ENCODE results near the gene POFUT2. TPM values are rescaled to one million over a fixed set of nuclear protein-coding genes. Genes with fewer than 3 reads are reported as not detected.

The POFUT2 gene
- total RNA-seq, 1 donor from 2014 or later: 52.7 TPM

DNA sequence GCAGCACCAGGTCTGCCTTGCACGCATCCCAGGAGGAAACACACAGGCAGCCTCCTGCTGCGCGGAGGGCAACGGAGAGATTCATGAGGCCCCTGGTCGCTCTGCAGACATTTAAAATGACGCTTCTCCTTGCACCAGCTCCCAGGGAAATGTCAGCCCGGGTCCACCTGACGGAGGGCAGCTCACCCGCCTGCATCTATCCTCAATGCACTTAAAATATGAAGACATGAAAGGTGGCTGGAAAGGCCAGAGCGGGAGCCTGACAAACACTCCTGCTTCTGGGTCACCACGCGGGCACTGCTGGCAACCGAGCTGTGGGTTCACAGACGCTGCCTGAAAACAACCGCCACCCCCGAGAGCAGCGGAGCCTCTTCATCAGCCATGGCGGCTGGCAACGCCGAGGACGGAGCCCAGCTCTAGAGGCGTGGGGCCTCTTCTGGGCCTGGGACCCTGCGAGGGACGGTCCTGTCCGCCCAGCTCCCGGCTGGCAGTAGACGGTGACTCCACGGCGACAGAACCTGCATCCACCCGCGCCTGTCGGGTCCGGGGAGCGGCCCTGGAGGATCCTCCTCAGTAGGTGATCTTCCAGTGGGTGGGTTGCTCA, 22.7 kb downstream of the POFUT2 start:
- DNase-seq (ENCODE audit: extremely low read depth, low read depth, low spot score): no peak

DNA sequence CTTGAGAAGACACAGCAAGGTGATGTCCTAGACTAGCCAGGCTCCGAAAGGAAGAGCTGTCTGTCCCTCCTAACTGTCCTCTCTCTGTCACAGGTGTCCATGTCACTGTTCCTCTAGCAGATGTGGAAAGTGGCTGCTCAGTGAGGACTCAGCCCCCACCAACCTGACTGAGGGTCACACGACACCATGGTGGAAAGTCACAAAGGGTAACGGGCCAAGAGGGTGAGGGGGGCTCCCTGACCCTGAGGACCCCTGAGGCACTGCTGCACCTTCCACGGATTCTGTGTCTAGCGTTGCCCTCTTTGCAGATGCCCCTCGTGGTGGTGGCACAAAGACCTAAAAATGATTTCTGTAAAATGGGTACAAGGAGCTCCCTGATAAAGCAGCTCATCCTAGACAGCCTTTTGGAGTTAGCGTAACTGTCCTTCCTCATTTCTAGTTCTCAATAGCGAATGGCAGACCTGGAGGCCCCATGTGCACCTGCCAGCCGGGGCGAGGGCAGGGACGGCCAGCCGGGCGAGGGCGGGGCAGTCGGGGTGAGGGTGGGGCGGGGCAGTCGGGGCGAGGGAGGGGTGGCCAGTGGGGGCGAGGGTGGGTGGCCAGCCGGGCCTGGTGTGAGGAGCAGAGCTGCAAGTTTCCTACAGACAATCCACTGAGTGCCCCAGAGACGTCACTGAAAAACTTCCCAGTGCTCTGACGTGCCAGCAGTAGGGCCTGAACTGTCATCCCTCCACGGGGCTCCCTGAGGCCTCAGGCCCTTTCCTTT, 23.4 kb downstream of the POFUT2 start:
- no peak for DNase-seq (ENCODE audit: extremely low read depth, low read depth, low spot score)

DNA sequence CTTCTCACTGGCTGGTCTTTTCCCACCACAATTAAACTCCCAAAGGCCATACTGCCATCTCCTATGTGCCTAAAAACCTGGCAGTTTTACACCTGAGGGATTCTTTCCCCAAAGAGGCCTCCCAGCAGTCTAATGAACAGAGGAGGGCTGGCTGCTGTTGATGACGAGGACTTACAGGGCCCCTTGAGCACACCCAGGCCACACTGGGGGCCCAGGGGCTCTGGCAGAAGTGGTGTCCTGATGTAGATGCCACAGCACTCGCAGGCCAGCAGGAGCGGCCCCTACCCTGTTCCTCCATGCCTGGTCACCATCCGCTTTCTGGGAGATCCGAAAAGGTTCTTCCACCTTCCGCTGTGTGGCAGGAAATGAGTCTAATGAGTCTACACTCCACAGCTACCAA, 24.2 kb downstream of the POFUT2 start:
- no peak for DNase-seq (ENCODE audit: extremely low read depth, low read depth, low spot score)

DNA sequence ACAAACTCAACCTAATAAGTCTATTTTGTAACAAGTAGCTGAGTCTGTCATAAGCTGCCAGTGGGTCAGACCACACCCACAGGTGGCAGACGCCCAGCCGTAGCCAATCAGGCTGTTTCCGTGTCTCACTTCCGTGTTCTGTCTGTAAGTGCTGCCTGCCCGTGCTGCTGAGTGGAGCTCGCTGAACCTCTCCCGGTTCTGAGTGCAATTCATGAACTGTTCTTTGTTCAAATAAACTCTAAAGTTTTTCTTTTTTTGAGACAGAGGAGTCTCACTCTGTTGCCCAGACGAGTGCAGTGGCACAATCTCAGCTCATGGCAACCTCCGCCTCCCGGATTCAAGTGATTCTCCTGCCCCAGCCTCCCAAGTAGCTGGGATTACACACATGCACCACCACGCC, 25.1 kb downstream of the POFUT2 start:
- DNase-seq (ENCODE audit: extremely low read depth, low read depth, low spot score): no peak

DNA sequence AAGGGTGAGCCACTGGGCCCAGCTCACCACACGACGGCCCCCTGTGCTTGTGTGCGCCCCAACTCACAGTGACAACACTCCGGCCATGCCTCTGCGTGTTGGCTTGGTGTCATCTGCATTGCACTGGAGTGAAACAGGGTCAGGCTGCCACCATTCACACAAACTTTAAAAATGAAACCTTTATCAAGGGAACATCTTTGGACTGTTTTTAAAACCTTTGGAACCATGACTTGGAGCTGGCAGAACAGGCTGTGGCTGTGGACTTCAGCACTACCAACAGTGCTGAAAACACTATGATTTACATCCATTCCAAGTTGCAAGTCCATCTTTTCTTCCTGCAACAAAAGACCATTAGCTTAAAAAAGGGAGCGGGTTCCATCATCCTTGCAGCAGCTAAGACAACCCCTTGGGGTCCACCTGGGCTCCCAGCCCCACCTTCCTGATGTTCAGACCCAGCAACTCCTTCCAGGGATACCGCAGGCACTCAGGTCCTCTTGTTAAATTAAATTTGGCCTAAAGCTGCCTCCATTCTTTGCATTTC, 25.6 kb downstream of the POFUT2 start:
- DNase-seq (ENCODE audit: extremely low read depth, low read depth, low spot score): no peak

DNA sequence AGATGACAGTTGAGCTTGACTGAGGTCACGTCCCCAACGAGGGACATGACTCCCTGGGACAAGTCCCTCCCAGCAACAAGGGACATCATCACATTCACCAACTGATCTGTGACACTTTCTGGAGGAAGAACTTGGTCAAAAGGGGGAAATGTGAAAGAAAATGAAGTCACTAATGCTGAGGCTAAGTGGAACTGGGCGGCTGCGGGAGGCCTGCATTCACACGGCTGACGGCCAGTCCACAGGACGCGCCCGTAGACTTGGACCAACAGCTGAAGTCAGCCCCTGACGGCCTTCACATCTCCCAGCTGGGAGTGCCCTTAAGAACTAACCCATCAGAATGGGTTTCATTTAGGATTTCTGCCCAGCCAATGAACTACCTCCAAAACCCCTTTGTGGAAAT, 26.6 kb downstream of the POFUT2 start:
- no peak for DNase-seq (ENCODE audit: extremely low read depth, low read depth, low spot score)

DNA sequence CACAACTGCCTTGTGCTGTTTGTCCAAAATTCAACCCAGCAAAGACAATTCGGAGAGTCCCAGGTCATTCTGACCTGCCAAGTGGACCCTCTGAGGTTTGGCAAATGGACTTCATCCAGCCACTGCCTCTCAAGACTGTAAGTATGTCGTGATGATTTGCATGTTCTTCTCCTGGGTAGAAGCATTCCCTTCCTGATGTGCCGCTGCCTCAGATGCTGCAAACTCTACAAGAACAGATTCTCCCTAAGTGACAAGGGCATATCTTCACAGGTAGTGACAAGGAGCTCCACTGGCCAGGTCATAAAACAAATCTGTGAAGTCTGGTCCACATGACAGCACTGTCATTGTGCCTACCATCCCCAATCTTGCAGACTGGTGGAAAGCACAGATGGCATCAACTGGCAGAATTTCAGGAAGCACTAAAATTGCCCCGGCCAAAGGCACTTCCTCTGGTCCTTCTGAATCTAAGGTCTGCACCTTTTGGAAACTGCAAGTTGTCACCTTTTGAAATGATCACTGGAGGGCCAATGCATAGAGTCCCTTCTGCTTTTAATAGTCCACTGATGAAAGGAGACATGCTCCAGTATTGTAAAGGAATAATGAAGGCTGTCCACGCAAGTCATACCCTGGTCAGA, 27.4 kb downstream of the POFUT2 start:
- DNase-seq (ENCODE audit: extremely low read depth, low read depth, low spot score): no peak

DNA sequence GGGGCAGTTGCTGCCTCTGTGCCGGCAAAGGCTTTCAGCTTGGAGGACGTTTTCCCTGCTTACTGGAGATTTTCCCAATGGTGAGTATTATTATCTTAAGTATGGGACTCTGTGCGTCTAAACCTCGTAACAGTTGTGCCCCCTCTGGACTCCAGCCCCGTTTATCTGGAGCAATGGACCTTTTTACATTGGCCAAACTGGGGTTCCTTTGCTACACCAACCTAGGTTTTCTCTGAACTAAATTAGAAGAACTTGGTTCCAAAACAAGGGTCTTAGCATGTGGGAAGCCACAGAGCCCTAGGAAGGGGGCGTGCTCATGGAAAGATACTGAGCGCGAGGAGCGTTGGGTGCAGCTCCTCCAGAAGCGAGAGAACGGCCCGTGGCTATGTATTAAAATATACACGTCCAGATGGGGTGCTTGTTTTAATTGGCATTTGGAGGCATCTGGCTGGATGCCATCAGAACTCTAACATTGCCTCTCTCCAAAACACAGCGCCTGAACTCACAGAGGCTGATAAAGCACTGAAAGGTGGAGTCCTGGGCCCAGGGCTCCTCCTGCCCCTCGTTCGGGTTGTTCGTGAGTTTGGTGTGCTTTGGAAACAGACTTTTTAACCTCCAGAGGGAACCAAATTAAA, 28.4 kb downstream of the POFUT2 start:
- no peak for DNase-seq (ENCODE audit: extremely low read depth, low read depth, low spot score)

DNA sequence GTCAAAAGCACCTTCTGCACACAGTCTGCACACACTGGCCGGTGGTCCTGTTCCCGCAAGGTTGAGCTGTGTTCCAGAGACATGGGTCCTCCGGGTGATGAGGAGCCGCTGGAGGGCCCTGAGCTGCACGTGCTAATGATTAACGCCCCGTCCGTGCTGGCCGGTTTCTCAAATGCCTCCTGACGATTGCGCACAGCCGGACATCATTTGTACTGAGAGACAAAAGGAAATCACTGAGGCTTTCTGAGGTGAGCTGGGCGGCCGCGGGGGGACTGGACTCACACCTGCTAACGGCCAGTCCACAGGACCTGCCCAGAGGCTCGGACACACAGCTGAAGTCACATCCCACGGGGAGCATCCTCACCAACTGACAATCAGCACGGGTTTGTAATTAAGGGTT, 29.2 kb downstream of the POFUT2 start:
- no peak for DNase-seq (ENCODE audit: extremely low read depth, low read depth, low spot score)

DNA sequence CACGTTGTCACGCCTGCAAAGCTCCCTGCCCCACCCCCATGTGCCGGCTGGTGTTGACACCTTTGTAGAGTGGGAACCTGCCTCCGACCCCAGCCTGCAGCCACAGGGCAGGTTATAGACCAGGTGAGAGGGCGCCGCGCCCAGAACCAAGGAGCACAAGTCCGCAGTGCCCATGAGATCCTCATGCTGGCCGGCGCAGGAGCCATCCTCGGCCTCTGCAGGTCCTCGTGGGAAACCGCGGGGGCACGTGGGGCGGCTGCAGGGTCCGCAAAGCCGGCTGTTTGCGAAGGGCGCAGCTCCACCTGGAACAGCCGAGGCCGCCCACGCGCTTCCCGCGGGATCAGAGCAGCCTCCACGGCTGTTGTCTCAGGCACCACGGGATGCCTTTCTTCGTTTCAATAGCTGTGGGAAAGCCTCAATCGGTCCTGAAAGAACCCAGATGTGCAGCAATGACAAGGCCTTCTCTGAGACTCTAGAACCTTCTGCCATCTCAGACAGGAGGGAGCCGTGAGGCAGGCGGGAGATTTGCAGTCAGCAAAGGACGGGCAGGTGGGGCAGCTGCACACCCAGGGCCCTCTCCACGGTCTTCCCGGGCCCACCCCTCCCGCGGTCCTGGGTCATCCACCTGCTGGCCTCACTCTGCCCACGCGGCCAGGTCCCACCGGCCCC, 29.9 kb downstream of the POFUT2 start:
- no peak for DNase-seq (ENCODE audit: extremely low read depth, low read depth, low spot score)

DNA sequence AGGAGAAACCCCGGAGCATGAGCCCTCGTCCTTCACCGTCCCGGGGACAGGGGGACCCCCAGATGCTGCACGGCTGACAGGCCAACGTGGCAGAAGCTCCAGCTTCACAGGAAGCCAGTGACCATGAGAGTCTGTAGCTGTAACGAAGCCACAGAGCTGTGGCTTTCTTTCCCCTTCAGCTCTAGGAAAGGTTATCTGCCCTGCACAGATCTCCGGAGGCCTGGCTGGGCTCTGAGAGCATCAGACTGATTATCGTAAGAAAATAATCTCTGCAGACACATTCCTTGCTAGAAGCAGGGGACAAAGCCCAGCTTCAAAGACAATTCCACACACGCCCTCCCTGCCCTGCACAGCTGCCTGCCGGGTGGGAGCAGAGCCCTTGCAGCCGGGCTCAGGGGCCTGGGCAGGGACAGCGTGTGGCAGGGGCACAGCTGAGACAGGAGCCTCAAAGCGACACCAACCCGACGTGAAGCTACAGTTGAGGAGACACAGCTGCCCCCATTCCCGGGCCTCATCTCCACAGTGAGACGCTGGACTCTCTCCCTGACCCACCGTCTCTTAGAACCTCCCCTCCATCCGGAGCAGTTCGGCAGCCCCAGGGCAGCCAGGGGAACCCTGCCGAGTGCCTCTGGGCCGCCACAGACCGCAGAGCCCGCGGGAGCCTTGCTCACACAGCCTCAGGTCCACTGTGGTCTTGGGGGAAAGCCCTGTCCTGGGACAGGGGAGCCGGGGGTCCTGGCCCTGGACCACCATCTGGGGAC, 30.6 kb downstream of the POFUT2 start:
- no peak for DNase-seq (ENCODE audit: extremely low read depth, low read depth, low spot score)

DNA sequence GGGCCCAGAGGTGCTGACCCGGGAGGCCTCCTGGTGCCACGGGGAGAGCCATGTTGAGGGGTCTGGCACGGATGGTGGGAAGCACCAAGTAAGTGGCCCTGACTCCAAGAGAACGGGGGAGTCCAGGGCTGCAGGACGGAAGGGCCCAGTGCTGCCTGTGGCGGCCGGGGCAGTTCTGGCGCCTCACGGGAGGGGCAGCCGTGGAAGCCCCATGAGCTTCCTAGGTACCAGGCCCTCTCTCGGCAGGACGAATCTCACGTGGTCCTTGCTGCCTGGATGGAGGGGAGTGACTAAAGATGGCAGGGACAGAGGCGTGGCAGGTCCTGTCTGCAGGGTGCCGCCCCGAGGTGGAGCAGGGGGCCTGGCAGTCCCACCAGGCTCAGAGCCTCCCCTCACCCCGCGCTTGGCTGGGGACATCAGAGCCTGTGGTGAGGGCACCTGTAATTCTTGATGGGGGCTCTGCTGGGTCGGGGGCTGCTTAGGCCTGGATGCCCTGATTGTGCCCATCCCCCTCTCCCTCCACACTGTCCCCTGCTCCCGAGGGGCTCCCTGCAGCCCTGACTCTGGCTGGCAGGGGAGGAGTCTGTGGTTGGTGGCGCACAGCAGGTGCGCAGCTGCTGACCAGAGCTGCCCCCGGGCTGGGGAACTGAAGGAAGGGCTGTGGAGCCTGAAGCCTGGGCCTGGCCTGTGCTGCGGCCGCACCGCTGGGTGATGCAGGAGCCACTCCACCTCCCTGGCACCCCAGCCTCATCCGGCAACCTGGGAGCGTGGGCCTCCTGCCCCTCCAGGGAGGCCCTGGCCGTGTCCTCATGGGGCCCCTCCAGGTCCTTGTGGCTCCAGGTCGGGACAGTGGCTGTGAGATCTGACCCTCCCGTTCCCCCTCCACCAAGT, 31.4 kb downstream of the POFUT2 start:
- no peak for DNase-seq (ENCODE audit: extremely low read depth, low read depth, low spot score)

DNA sequence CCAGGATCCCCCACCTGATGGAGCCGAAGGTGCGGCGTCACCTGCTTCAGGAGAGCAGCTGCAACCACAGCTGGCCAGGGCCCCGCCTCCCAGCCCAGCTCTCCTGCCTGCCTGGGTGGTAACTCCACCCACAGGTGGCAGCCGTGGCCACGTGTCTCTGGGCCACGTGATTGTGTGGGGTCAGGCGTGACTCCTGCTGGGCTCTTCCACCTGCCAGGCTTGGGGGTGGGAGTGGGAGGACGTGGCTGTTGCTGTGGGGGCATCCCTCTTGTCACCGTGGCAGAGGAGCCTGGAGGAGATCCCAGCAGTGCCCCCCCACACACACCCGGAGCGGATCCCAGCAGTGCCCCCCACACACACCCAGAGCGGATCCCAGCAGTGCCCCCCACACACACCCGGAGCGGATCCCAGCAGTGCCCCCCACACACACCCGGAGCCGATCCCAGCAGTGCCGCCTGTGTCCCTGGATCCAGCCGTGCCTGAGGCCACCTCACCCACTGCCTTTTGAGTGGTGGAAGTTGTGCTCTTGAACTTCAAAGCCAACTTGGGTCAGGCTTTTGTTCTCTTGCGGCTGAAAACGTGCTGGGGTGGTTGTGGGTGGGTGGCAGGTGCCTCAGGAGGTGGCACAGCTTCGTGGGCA, 32.2 kb downstream of the POFUT2 start:
- no peak for DNase-seq (ENCODE audit: extremely low read depth, low read depth, low spot score)

DNA sequence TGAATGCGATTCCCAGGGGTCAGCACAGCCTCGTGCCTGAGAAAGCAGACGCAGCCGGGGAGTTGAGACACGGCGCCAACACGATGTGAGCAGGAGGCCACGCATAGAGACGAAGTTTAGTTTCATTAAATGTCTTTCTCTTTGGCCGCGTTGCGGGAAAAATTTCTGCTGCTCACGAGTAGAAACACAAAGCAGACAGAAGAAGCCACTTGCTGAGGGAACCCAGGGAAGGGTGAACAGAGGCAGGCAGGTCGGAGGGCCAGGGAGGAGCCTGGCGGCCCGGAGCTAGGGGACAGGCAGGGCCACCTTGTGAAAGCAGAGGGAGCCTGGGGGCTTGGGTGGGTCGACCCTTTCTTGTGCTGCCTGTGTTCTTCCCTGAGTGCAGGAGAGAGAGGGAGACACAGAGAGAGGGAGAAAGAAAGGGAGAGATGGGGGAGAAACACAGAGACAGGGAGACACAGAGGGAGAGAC, 33.2 kb downstream of the POFUT2 start:
- DNase-seq (ENCODE audit: extremely low read depth, low read depth, low spot score): no peak

DNA sequence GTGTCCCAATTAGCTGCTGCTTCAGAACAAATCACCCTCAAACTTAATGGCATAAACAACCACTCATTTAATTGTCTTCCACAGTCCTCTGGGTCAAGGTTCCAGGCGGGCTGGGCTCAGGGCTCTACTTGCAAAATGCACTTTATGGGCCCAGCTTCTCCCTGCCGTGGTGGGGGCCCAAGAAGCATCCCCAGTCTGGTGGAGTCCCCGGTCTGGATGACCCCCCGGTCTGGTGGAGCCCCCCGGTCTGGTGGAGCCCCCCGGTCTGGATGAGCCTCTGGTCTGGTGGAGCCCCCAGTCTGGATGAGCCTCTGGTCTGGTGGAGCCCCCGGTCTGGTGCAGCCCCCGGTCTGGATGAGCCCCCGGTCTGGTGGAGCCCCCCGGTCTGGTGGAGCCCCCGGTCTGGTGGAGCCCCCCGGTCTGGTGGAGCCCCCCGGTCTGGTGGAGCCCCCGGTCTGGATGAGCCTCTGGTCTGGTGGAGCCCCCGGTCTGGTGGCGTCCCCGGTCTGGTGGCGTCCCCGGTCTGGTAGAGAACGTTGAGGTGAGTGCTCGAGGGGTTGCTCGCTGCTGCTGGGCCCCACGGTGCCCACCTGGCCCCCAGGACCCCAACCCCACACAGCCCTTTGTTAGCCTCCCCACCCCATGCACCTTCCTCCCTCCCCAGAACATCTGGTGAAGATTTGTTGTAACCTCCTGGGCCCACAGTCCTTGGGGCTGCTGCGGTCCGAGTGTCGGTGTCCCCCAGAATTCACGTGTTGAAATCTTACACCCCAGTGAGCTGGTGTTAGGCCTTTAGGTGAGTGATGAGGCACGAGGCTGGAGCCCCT, 33.8 kb downstream of the POFUT2 start:
- DNase-seq (ENCODE audit: extremely low read depth, low read depth, low spot score): no peak

DNA sequence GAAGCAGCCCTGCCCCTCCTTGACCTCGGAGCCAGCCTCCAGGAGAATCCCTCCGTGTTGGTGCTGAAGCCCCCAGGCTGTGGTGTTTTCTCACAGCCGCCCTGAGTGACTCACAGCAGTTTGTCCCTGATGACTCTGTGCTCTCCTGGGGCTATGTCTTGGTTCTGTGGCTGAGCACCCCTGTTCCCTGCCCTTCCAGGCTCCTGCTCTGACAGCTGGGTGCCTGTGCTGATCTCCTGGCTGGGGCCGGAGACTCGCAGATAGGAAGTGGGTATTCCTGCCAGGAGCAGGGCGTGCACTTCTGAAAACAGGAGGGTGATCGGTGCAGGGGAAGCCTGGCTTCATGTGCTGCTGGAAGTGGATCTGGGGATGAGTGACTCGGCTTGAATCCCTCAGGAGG, 34.5 kb downstream of the POFUT2 start:
- no peak for DNase-seq (ENCODE audit: extremely low read depth, low read depth, low spot score)

DNA sequence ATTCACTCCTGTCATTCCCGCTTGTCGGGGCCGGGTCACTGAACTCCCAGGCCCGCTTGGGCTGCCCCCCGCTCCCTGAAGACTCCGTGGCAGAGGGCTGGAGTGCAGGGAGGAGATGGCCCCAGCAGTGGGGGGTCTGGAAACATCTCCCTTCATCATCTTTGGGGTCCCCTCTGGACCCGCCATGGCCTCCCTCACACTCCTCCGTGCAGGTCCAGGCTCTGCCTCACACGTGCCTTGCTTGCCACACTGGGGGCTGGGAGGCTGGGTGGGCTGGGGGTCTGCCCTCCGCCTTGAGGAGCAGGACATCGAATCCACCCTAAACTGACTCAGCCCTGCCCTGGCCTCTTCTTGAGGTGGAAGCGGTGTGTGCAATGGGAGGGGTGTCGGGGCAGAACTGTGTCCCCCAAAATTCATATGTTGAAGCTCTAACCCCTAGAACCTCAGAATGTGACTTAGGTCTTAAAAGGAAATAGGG, 35.2 kb downstream of the POFUT2 start:
- no peak for DNase-seq (ENCODE audit: extremely low read depth, low read depth, low spot score)
